GM21528 (cell line): Measurements from ENCODE around the gene ST3GAL5.
"Not testable (repeated sequence)": the region's sequence is repeated elsewhere in the genome, so short reads cannot be mapped to it uniquely, and the experiment has no call there.

Experiments
- ATAC-seq: cut with Tn5 transposase; IDR thresholded peaks from one replicate; pipeline ENCODE4 v1.9.1; 2021; ENCODE audit warnings: mild to moderate bottlenecking, moderate library complexity; ENCODE audit not compliant: unreplicated experiment, low FRiP score

The ST3GAL5 gene

GRCh38 chr2:85894554-85895278 lies 5.9 kb upstream of the ST3GAL5 start:
- ATAC-seq, result not testable (repeated sequence)

GRCh38 chr2:85893428-85894258 lies 4.9 kb upstream of the ST3GAL5 start:
- ATAC-seq, result no peak

GRCh38 chr2:85892216-85892944 lies 3.6 kb upstream of the ST3GAL5 start:
- no peak for ATAC-seq

GRCh38 chr2:85890522-85891176 lies 1.9 kb upstream of the ST3GAL5 start:
- no peak for ATAC-seq

GRCh38 chr2:85889627-85890281 lies 964 bp upstream of the ST3GAL5 start:
- no peak for ATAC-seq

GRCh38 chr2:85888020-85888683 lies 638 bp downstream of the ST3GAL5 start:
- ATAC-seq, result peak; percentile 8

GRCh38 chr2:85887566-85888019 lies 1.2 kb downstream of the ST3GAL5 start:
- no peak for ATAC-seq

GRCh38 chr2:85886590-85886989 lies 2.2 kb downstream of the ST3GAL5 start:
- no peak for ATAC-seq

- no peak for ATAC-seq
Measured at GRCh38 chr2:85886141-85886540, 2.6 kb downstream of the ST3GAL5 start.

- not testable (repeated sequence) for ATAC-seq
Measured at GRCh38 chr2:85881781-85882180, 7.0 kb downstream of the ST3GAL5 start.

- not testable (repeated sequence) for ATAC-seq
Measured at GRCh38 chr2:85880716-85881328, 8.0 kb downstream of the ST3GAL5 start.

GRCh38 chr2:85878719-85879370 lies 9.9 kb downstream of the ST3GAL5 start:
- no peak for ATAC-seq

GRCh38 chr2:85875350-85876050 lies 13.3 kb downstream of the ST3GAL5 start:
- ATAC-seq, result no peak

GRCh38 chr2:85873679-85874078 lies 15.1 kb downstream of the ST3GAL5 start:
- ATAC-seq, result no peak

- ATAC-seq, result no peak
Measured at GRCh38 chr2:85872536-85873161, 16.1 kb downstream of the ST3GAL5 start.

- ATAC-seq, result no peak
Measured at GRCh38 chr2:85871494-85872164, 17.2 kb downstream of the ST3GAL5 start.

GRCh38 chr2:85868822-85869221 lies 20.0 kb downstream of the ST3GAL5 start:
- ATAC-seq, result no peak
